SK-N-SH (cell line): ENCODE results near the gene CRB2.

ENCODE experiments used
- CHD2 ChIP-seq: fragments of 150-350 bp; IDR thresholded peaks from 2 replicates; pipeline ENCODE4 v1.6.1; 2018; ENCODE audit warnings: low read length; ENCODE audit not compliant: partially characterized antibody
- CTCF ChIP-seq: fragments of 200-600 bp; sonication (generic); IDR thresholded peaks from 2 replicates; pipeline ENCODE4 v1.6.1; 2017; ENCODE audit warnings: antibody characterized with exemption, mild to moderate bottlenecking, moderate library complexity

- TF ChIP-seq CTCF (no peak), CHD2 (no peak)
These were observed 27.6 kb downstream of the CRB2 start for GRCh38 chr9:123383512-123384170.
